CD8-positive, alpha-beta memory T cell (primary cell): ENCODE data around the gene CD38. TPM values are rescaled to one million over a fixed set of nuclear protein-coding genes. Genes with fewer than 3 reads are reported as not detected.
A peak's percentile ranks its signal among the peaks of the same experiment; 100 is the strongest.

Experiments
- CTCF ChIA-PET: fragments of 350-600 bp; sonication (Branson Sonifier 250); formaldehyde crosslinking; loops from one replicate; lab custom pipeline; 2021; ENCODE audit warnings: antibody characterized with exemption; lab: Charles Lee
- POLR2A ChIA-PET: fragments of 350-600 bp; sonication (Branson Sonifier 250); formaldehyde crosslinking; loops from one replicate; lab custom pipeline; 2021; ENCODE audit warnings: antibody characterized with exemption; lab: Charles Lee
- DNase-seq, 5 donors: peaks; one replicate each; pipeline versions ENCODE4 v3.0.0 to v3.0.0-alpha.2; 2020 to 2022; ENCODE audit warnings: mixed read lengths in 1 of 5
- H3K27ac ChIP-seq: one replicate; pipeline ENCODE4 v1.7.0; 2013; ENCODE audit warnings: low read depth, mild to moderate bottlenecking, low read length, moderate library complexity
- H3K27me3 ChIP-seq: 2 replicates; pipeline ENCODE4 v1.7.0; 2013; ENCODE audit warnings: low read length, mild to moderate bottlenecking; ENCODE audit not compliant: insufficient read depth, poor library complexity, severe bottlenecking
- H3K36me3 ChIP-seq: 2 replicates; pipeline ENCODE4 v1.7.0; 2013; ENCODE audit warnings: mild to moderate bottlenecking, low read length, moderate library complexity; ENCODE audit not compliant: insufficient read depth
- H3K4me1 ChIP-seq: 2 replicates; pipeline ENCODE4 v1.7.0; 2013; ENCODE audit warnings: mild to moderate bottlenecking, low read length, moderate library complexity; ENCODE audit not compliant: insufficient read depth
- H3K4me3 ChIP-seq: 2 replicates; pipeline ENCODE4 v1.7.0; 2013; ENCODE audit warnings: mild to moderate bottlenecking, low read length
- H3K9me3 ChIP-seq: 2 replicates; pipeline ENCODE4 v1.7.0; 2013; ENCODE audit warnings: mild to moderate bottlenecking, low read length
- H3K27ac Mint-ChIP-seq, 8 donors: one replicate each; pipeline ENCODE4 v1.8.0; 2020 to 2021; ENCODE audit warnings: mixed read lengths in 8 of 8, mild to moderate bottlenecking in 6 of 8, inconsistent platforms in 3 of 8, moderate library complexity in 3 of 8
- H3K27me3 Mint-ChIP-seq, 2 donors: one replicate each; pipeline ENCODE4 v1.8.0; 2020 to 2021; ENCODE audit warnings: mixed read lengths in 2 of 2, mild to moderate bottlenecking in 1 of 2, moderate library complexity in 1 of 2
- H3K36me3 Mint-ChIP-seq, 3 donors: one replicate each; pipeline ENCODE4 v1.8.0; 2020 to 2021; ENCODE audit warnings: mixed read lengths in 3 of 3, inconsistent platforms in 1 of 3, mild to moderate bottlenecking in 1 of 3
- H3K4me1 Mint-ChIP-seq, 3 donors: one replicate each; pipeline ENCODE4 v1.8.0; 2020 to 2021; ENCODE audit warnings: mixed read lengths in 3 of 3, inconsistent platforms in 1 of 3, mild to moderate bottlenecking in 1 of 3
- H3K4me3 Mint-ChIP-seq, 7 donors: one replicate each; pipeline ENCODE4 v1.8.0; 2020 to 2021; ENCODE audit warnings: mixed read lengths in 7 of 7, mild to moderate bottlenecking in 6 of 7, moderate library complexity in 4 of 7, inconsistent platforms in 2 of 7
- H3K9me3 Mint-ChIP-seq, 5 donors: one replicate each; pipeline ENCODE4 v1.8.0; 2020 to 2022; ENCODE audit warnings: mixed read lengths in 5 of 5, mild to moderate bottlenecking in 3 of 5, moderate library complexity in 2 of 5, inconsistent platforms in 1 of 5
- polyA plus RNA-seq: library from polyadenylated mRNA; unstranded; fragments of 300-500 nt; fragmentation: Illumina TruSeq; gene quantifications from one replicate; pipeline ENCODE4 v1.2.3, GENCODE V29; 2021
- total RNA-seq, 2 experiments: library from RNA; stranded (reverse); gene quantifications; one replicate each; pipeline ENCODE4 v1.2.3, GENCODE V29; 2021

The CD38 gene
- total and polyA plus RNA-seq, 3 experiments from 2014 or later, result 2.1 to 11.7 (median 9.0) TPM

GRCh38 chr4:15777697-15778288 lies 335 bp upstream of the CD38 start:
- H3K36me3 Mint-ChIP-seq, result no peaks in the 10 kb centered on the region
- H3K27me3 Mint-ChIP-seq, result peaks cover 0 to 10% of the 10 kb centered on the region in 2 donors
- peak overlapping the region in 6 of 8 donors; percentile 18 to 84 (median 38) for H3K27ac Mint-ChIP-seq
- peak overlapping the region; percentile 58 for H3K4me3 ChIP-seq
- H3K4me1 ChIP-seq, result peaks cover 39% of the 10 kb centered on the region
- POLR2A ChIA-PET, result no interaction called here
- CTCF ChIA-PET, result interaction anchor here (0.6 to 2.0 kb wide), 4 partner anchors 20 to 774 kb away, joined by 3 to 5 read pairs (median 3); no protein-coding TSS in a partner anchor
- no peak overlapping the region for H3K27ac ChIP-seq
- peak overlapping the region; percentile 45 to 92 (median 80) for H3K4me3 Mint-ChIP-seq
- no peaks in the 10 kb centered on the region for H3K27me3 ChIP-seq
- no peaks in the 10 kb centered on the region for H3K9me3 Mint-ChIP-seq
- no peak for DNase-seq
- peaks cover 34 to 61% (median 44%) of the 10 kb centered on the region in 3 donors for H3K4me1 Mint-ChIP-seq
- no peaks in the 10 kb centered on the region for H3K36me3 ChIP-seq
- no peaks in the 10 kb centered on the region for H3K9me3 ChIP-seq

GRCh38 chr4:15779306-15779705 lies 1.2 kb downstream of the CD38 start:
- Histone ChIP-seq H3K9me3 (no peaks in the 10 kb centered on the region), H3K4me3 (peak overlapping the region; percentile 58), H3K36me3 (no peaks in the 10 kb centered on the region), H3K27ac (no peak overlapping the region), H3K27me3 (no peaks in the 10 kb centered on the region), H3K4me1 (peaks cover 38% of the 10 kb centered on the region)
- Mint-ChIP-seq H3K27me3 (peaks cover 5 to 7% of the 10 kb centered on the region in 2 donors), H3K9me3 (no peaks in the 10 kb centered on the region), H3K4me1 (peaks cover 34 to 57% (median 39%) of the 10 kb centered on the region in 3 donors), H3K36me3 (no peaks in the 10 kb centered on the region), H3K27ac (peak overlapping the region in 5 of 8 donors; percentile 3 to 83 (median 25)), H3K4me3 (peak overlapping the region; percentile 75 to 92 (median 84))
- DNase-seq, result no peak
- ChIA-PET POLR2A (interaction anchor here (0.6 kb wide), 1 partner anchor 18 kb away, joined by 12 read pairs; no protein-coding TSS in a partner anchor), CTCF (interaction anchor here (1.7 to 2.0 kb wide), 2 partner anchors 23 to 26 kb away, joined by 5 to 6 read pairs; no protein-coding TSS in a partner anchor)

DNA sequence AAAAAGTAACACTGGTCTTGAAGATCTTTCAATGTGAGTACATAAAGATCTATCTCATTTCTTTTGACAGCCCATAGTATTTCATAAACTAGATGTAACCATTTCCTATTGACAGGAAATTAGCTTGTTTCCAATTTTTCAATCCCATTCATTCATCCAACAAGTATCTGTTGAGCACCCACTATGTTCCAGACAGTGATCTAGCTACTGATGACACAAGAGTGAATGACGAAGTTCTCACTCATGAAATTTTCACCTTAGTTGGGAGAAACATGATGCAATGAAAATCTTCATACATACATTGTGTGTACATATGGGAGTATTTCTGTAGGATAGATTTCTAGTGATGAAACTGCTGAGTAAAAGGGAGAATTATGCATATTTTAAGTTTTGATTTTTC lies 1.7 kb downstream of the CD38 start:
- Histone ChIP-seq H3K27me3 (no peaks in the 10 kb centered on the region), H3K36me3 (no peaks in the 10 kb centered on the region), H3K4me3 (peak overlapping the region; percentile 58), H3K27ac (no peak overlapping the region), H3K4me1 (peaks cover 38% of the 10 kb centered on the region), H3K9me3 (no peaks in the 10 kb centered on the region)
- CTCF ChIA-PET, result interaction anchor here (1.7 kb wide), 1 partner anchor 23 kb away, joined by 6 read pairs; no protein-coding TSS in a partner anchor
- Mint-ChIP-seq H3K9me3 (no peaks in the 10 kb centered on the region), H3K27me3 (peaks cover 5 to 7% of the 10 kb centered on the region in 2 donors), H3K27ac (peak overlapping the region in 5 of 8 donors; percentile 3 to 83 (median 21)), H3K4me1 (peaks cover 34 to 57% (median 39%) of the 10 kb centered on the region in 3 donors), H3K36me3 (no peaks in the 10 kb centered on the region), H3K4me3 (peak overlapping the region; percentile 75 to 92 (median 84))
- POLR2A ChIA-PET, result interaction anchor here (0.6 kb wide), 1 partner anchor 18 kb away, joined by 12 read pairs; no protein-coding TSS in a partner anchor
- DNase-seq, result no peak

DNA sequence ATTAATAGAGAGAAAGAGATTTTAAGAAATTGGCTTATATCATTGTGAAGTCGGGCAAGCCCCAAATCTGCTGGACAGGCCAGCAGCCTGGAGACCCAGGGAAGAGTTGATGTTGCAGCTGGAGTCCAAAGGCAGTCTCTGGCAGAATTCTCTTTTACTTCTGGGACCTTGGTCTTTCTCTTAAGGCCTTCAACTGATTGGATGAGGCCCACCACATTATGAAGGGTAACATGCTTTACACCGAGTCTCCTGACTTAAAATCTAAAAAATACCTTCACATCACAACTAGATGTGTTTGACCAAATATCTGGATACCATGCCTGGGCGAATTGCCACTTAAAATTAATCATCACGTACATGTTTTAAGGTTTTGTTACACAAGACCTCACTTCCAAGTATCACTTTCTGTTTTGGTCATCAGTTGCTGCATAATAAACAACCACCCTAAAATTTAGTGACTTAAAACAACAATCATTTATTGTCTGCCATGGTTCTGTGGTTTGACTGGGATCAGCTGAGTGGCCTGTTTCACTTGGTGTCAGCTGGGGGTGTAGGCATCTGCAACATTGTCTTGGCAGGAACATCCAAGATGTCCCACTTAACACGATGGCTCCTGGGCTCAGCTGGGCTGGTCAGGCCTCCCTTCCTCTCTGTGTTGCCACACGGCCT lies 3.4 kb downstream of the CD38 start:
- Histone ChIP-seq H3K36me3 (no peaks in the 10 kb centered on the region), H3K9me3 (no peaks in the 10 kb centered on the region), H3K27me3 (no peaks in the 10 kb centered on the region), H3K4me3 (no peak overlapping the region), H3K4me1 (peaks cover 38% of the 10 kb centered on the region), H3K27ac (no peak overlapping the region)
- POLR2A ChIA-PET, result interaction anchor here (0.6 kb wide), 1 partner anchor 15 kb away, joined by 9 read pairs; no protein-coding TSS in a partner anchor
- Mint-ChIP-seq H3K9me3 (peaks cover 0 to 2% (median 0%) of the 10 kb centered on the region in 5 donors), H3K36me3 (peaks cover 0 to 3% (median 0%) of the 10 kb centered on the region in 3 donors), H3K4me3 (peak overlapping the region in 2 of 7 donors; percentile 14 to 63), H3K27me3 (peaks cover 5 to 13% of the 10 kb centered on the region in 2 donors), H3K27ac (peak overlapping the region in 2 of 8 donors; percentile 20 to 46), H3K4me1 (peaks cover 34 to 56% (median 38%) of the 10 kb centered on the region in 3 donors)
- DNase-seq, result no peak
- CTCF ChIA-PET, result interaction anchor here (0.6 to 2.2 kb wide), 4 partner anchors 23 to 56 kb away, joined by 3 to 12 read pairs (median 5); no protein-coding TSS in a partner anchor

- Histone ChIP-seq H3K36me3 (no peaks in the 10 kb centered on the region), H3K4me1 (peaks cover 30% of the 10 kb centered on the region), H3K27ac (no peak overlapping the region), H3K4me3 (no peak overlapping the region), H3K27me3 (no peaks in the 10 kb centered on the region), H3K9me3 (no peaks in the 10 kb centered on the region)
- Mint-ChIP-seq H3K27me3 (peaks cover 5 to 19% of the 10 kb centered on the region in 2 donors), H3K27ac (no peak overlapping the region), H3K4me1 (peaks cover 24 to 40% (median 25%) of the 10 kb centered on the region in 3 donors), H3K4me3 (peak overlapping the region in 1 of 7 donors; percentile 37), H3K36me3 (peaks cover 0 to 4% (median 3%) of the 10 kb centered on the region in 3 donors), H3K9me3 (peaks cover 0 to 2% (median 0%) of the 10 kb centered on the region in 5 donors)
- CTCF ChIA-PET, result interaction anchor here (2.2 kb wide), 1 partner anchor 21 kb away, joined by 12 read pairs; no protein-coding TSS in a partner anchor
- no peak for DNase-seq
- POLR2A ChIA-PET, result interaction anchor here (0.6 kb wide), 1 partner anchor 17 kb away, joined by 3 read pairs; no protein-coding TSS in a partner anchor
Measured at GRCh38 chr4:15783676-15784075, 5.5 kb downstream of the CD38 start.

GRCh38 chr4:15784959-15785634 lies 7.0 kb downstream of the CD38 start:
- ChIA-PET POLR2A (no interaction called here), CTCF (no interaction called here)
- Mint-ChIP-seq H3K27ac (no peak overlapping the region), H3K4me1 (peaks cover 12 to 33% (median 14%) of the 10 kb centered on the region in 3 donors), H3K27me3 (peaks cover 5 to 19% of the 10 kb centered on the region in 2 donors), H3K9me3 (peaks cover 0 to 2% (median 0%) of the 10 kb centered on the region in 5 donors), H3K36me3 (peaks cover 0 to 6% (median 4%) of the 10 kb centered on the region in 3 donors), H3K4me3 (no peak overlapping the region)
- no peak for DNase-seq
- H3K36me3 ChIP-seq, result no peaks in the 10 kb centered on the region
- no peak overlapping the region for H3K27ac ChIP-seq
- H3K27me3 ChIP-seq, result no peaks in the 10 kb centered on the region
- H3K4me3 ChIP-seq, result no peak overlapping the region
- H3K4me1 ChIP-seq, result peaks cover 19% of the 10 kb centered on the region
- H3K9me3 ChIP-seq, result no peaks in the 10 kb centered on the region

- H3K27ac ChIP-seq, result no peak overlapping the region
- peaks cover 0 to 6% (median 4%) of the 10 kb centered on the region in 3 donors for H3K36me3 Mint-ChIP-seq
- H3K9me3 ChIP-seq, result no peaks in the 10 kb centered on the region
- H3K4me3 ChIP-seq, result no peak overlapping the region
- DNase-seq, result no peak
- H3K27me3 Mint-ChIP-seq, result peaks cover 5 to 19% of the 10 kb centered on the region in 2 donors
- CTCF ChIA-PET, result no interaction called here
- no peak overlapping the region for H3K4me3 Mint-ChIP-seq
- H3K36me3 ChIP-seq, result no peaks in the 10 kb centered on the region
- peaks cover 4 to 17% (median 8%) of the 10 kb centered on the region in 3 donors for H3K4me1 Mint-ChIP-seq
- peaks cover 5% of the 10 kb centered on the region for H3K4me1 ChIP-seq
- no peaks in the 10 kb centered on the region for H3K27me3 ChIP-seq
- H3K9me3 Mint-ChIP-seq, result peaks cover 0 to 2% (median 0%) of the 10 kb centered on the region in 5 donors
- POLR2A ChIA-PET, result no interaction called here
- H3K27ac Mint-ChIP-seq, result no peak overlapping the region
Measured at GRCh38 chr4:15786743-15787142, 8.6 kb downstream of the CD38 start.
